H9 (cell line): ENCODE data around the gene ENTR1. TPM values are rescaled to one million over a fixed set of nuclear protein-coding genes. Genes with fewer than 3 reads are reported as not detected.

Source experiments
- DNase-seq: peaks from one replicate; pipeline ENCODE4 v3.0.0-alpha.2; 2017
- H2AFZ ChIP-seq: one replicate; pipeline ENCODE4 v1.6.1; 2013; ENCODE audit warnings: mild to moderate bottlenecking, low read length, control low read depth, moderate library complexity
- H2AK5ac ChIP-seq: 2 replicates; pipeline ENCODE4 v1.6.1; 2013; ENCODE audit warnings: low read length, control low read depth, mixed read lengths; ENCODE audit not compliant: insufficient read length
- H2BK120ac ChIP-seq: one replicate; pipeline ENCODE4 v1.6.1; 2013; ENCODE audit warnings: low read depth, mild to moderate bottlenecking, low read length, control low read depth, inconsistent platforms; ENCODE audit not compliant: poor library complexity, severe bottlenecking
- H2BK12ac ChIP-seq: 2 replicates; pipeline ENCODE4 v1.6.1; 2013; ENCODE audit warnings: low read length, control low read depth, mixed read lengths, low read depth; ENCODE audit not compliant: insufficient read length
- H2BK15ac ChIP-seq: 2 replicates; pipeline ENCODE4 v1.6.1; 2013; ENCODE audit warnings: low read depth, low read length, control low read depth
- H2BK20ac ChIP-seq: one replicate; pipeline ENCODE4 v1.6.1; 2013; ENCODE audit warnings: low read depth, mild to moderate bottlenecking, low read length, control low read depth, inconsistent platforms; ENCODE audit not compliant: poor library complexity, severe bottlenecking
- H2BK5ac ChIP-seq: 2 replicates; pipeline ENCODE4 v1.6.1; 2013; ENCODE audit warnings: low read length, control low read depth, mixed read lengths; ENCODE audit not compliant: insufficient read length
- H3K14ac ChIP-seq: 2 replicates; pipeline ENCODE4 v1.6.1; 2013; ENCODE audit warnings: low read length, control low read depth; ENCODE audit not compliant: insufficient read depth
- H3K18ac ChIP-seq: 2 replicates; pipeline ENCODE4 v1.6.1; 2013; ENCODE audit warnings: low read depth, mild to moderate bottlenecking, mixed read lengths, low read length, control low read depth; ENCODE audit not compliant: insufficient read length
- H3K23ac ChIP-seq: 2 replicates; pipeline ENCODE4 v1.6.1; 2013; ENCODE audit warnings: low read length, control low read depth, mixed read lengths, low read depth; ENCODE audit not compliant: insufficient read length
- H3K23me2 ChIP-seq: 2 replicates; pipeline ENCODE4 v1.6.1; 2013; ENCODE audit warnings: low read depth, mild to moderate bottlenecking, mixed read lengths, low read length, control low read depth; ENCODE audit not compliant: insufficient read length, poor library complexity, severe bottlenecking
- H3K27ac ChIP-seq: 2 replicates; pipeline ENCODE4 v1.5.1; 2013; ENCODE audit warnings: low read length, control low read depth, mixed read lengths, low read depth; ENCODE audit not compliant: insufficient read length
- H3K27me3 ChIP-seq: 2 replicates; pipeline ENCODE4 v1.6.1; 2013; ENCODE audit warnings: low read length, control low read depth, inconsistent platforms; ENCODE audit not compliant: insufficient read depth
- H3K4ac ChIP-seq: 2 replicates; pipeline ENCODE4 v1.6.1; 2013; ENCODE audit warnings: low read depth, mild to moderate bottlenecking, control low read depth, inconsistent platforms, low read length, moderate library complexity
- H3K4me1 ChIP-seq: 2 replicates; pipeline ENCODE4 v1.6.1; 2013; ENCODE audit warnings: low read length, control low read depth, inconsistent platforms; ENCODE audit not compliant: insufficient read depth
- H3K4me2 ChIP-seq: 2 replicates; pipeline ENCODE4 v1.6.1; 2013; ENCODE audit warnings: low read length, control low read depth, mixed read lengths; ENCODE audit not compliant: insufficient read length, insufficient read depth
- H3K56ac ChIP-seq: 2 replicates; pipeline ENCODE4 v1.6.1; 2013; ENCODE audit warnings: low read depth, mild to moderate bottlenecking, mixed read lengths, low read length, control low read depth; ENCODE audit not compliant: insufficient read length
- H3K79me1 ChIP-seq: 2 replicates; pipeline ENCODE4 v1.6.1; 2013; ENCODE audit warnings: low read depth, mild to moderate bottlenecking, moderate library complexity, low read length, control low read depth, inconsistent platforms; ENCODE audit not compliant: insufficient read depth, poor library complexity, severe bottlenecking
- H3K79me2 ChIP-seq: 2 replicates; pipeline ENCODE4 v1.6.1; 2013; ENCODE audit warnings: low read length, control low read depth, inconsistent platforms; ENCODE audit not compliant: insufficient read depth
- H3K9ac ChIP-seq: 2 replicates; pipeline ENCODE4 v1.6.1; 2013; ENCODE audit warnings: low read length, control low read depth, mixed read lengths; ENCODE audit not compliant: insufficient read length; ENCODE audit errors: extremely low read depth
- H3K9me3 ChIP-seq: one replicate; pipeline ENCODE4 v1.6.1; 2013; ENCODE audit warnings: low read depth, low read length, inconsistent platforms; ENCODE audit not compliant: control insufficient read depth
- H3T11ph ChIP-seq: one replicate; pipeline ENCODE4 v1.6.1; 2013; ENCODE audit warnings: mild to moderate bottlenecking, low read length, control low read depth, inconsistent platforms
- H4K20me1 ChIP-seq: one replicate; pipeline ENCODE4 v1.6.1; 2013; ENCODE audit not compliant: control insufficient read depth, insufficient read length, insufficient read depth
- H4K5ac ChIP-seq: 2 replicates; pipeline ENCODE4 v1.6.1; 2013; ENCODE audit warnings: low read depth, mild to moderate bottlenecking, mixed read lengths, low read length, control low read depth; ENCODE audit not compliant: insufficient read length
- H4K8ac ChIP-seq: replicated peaks from 2 replicates; pipeline ENCODE4 v1.6.1; 2013; ENCODE audit warnings: low read length, control low read depth, mixed read lengths, low read depth; ENCODE audit not compliant: insufficient read length
- H4K91ac ChIP-seq: 2 replicates; pipeline ENCODE4 v1.6.1; 2013; ENCODE audit warnings: low read depth, mild to moderate bottlenecking, moderate library complexity, mixed read lengths, low read length, control low read depth; ENCODE audit not compliant: insufficient read length
- H3K27ac Mint-ChIP-seq, 3 experiments: 2 replicates in 2 of 3; 3 replicates in 1 of 3; pipeline ENCODE4 v1.8.0; 2020 to 2021; ENCODE audit warnings: mixed read lengths in 3 of 3, mild to moderate bottlenecking in 1 of 3, moderate library complexity in 1 of 3
- H3K27me3 Mint-ChIP-seq: 2 replicates; pipeline ENCODE4 v1.8.0; 2021; ENCODE audit warnings: low read depth, mild to moderate bottlenecking, moderate library complexity, mixed read lengths
- H3K36me3 Mint-ChIP-seq, 3 experiments: 2 replicates in 2 of 3; 3 replicates in 1 of 3; pipeline ENCODE4 v1.8.0; 2020 to 2021; ENCODE audit warnings: low read depth in 3 of 3, mixed read lengths in 3 of 3; ENCODE audit not compliant: insufficient read depth in 1 of 3
- H3K4me1 Mint-ChIP-seq, 2 experiments: 2 replicates each; pipeline ENCODE4 v1.8.0; 2020; ENCODE audit warnings: mixed read lengths in 2 of 2
- H3K4me3 Mint-ChIP-seq, 2 experiments: 2 replicates in 1 of 2; 3 replicates in 1 of 2; pipeline ENCODE4 v1.8.0; 2020 to 2021; ENCODE audit warnings: mild to moderate bottlenecking in 2 of 2, mixed read lengths in 2 of 2, moderate library complexity in 1 of 2
- H3K9me3 Mint-ChIP-seq, 2 experiments: 2 replicates in 1 of 2; 3 replicates in 1 of 2; pipeline ENCODE4 v1.8.0; 2020; ENCODE audit warnings: mild to moderate bottlenecking in 2 of 2, mixed read lengths in 2 of 2, moderate library complexity in 1 of 2
- WGBS: extraction: QIAGEN DNeasy Blood & Tissue Kit; methylation state at CpG from one replicate; pipeline ENCODE4 v1.1.7; 2013; ENCODE audit warnings: missing lambda C conversion rate, low lambda C conversion rate, mixed read lengths; ENCODE audit not compliant: insufficient read length; ENCODE audit errors: extremely low coverage; 5-methylcytosine and 5-hydroxymethylcytosine counted together
- total RNA-seq: library from RNA; stranded (reverse); gene quantifications from 2 replicates; pipeline ENCODE4 v1.2.1, GENCODE V29; 2021
- TF ChIP-seq, protein P1 (sequence below): fragments of 200-600 bp; sonication (generic); conservative IDR thresholded peaks from 3 replicates; pipeline ENCODE4 v1.8.0; 2021; ENCODE audit warnings: antibody characterized with exemption, mild to moderate bottlenecking

The ENTR1 gene
- total RNA-seq, 1 experiment from 2014 or later = 108 TPM

DNA sequence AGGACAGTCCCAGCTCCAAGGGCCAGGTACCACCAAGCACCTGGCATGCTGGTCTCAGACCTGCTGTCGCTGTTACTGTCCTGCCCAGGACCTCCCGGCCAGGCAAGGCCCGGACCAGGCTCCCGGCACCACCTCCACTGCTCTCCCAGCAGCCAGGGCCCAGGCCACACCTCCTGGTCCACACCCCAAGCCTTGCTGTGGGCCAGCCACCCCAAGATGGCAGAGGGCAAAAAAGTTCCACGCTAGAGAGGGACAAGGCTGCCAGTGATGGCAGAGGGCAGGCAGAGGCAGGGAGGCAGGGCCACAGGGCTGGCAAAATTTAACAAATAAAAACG, 48.0 kb downstream of the ENTR1 start:
- no peaks in the 10 kb centered on the region for H3K9me3 Mint-ChIP-seq
- Histone ChIP-seq H2BK15ac (no peak overlapping the region), H3K14ac (no peak overlapping the region), H3K79me1 (no peaks in the 10 kb centered on the region), H3T11ph (no peak overlapping the region), H3K9ac (no peak overlapping the region), H3K4me2 (no peak overlapping the region), H3K4me1 (no peaks in the 10 kb centered on the region), H4K5ac (no peak overlapping the region), H3K9me3 (no peaks in the 10 kb centered on the region), H2BK20ac (no peak overlapping the region), H2AK5ac (no peak overlapping the region), H2AFZ (no peak overlapping the region), H3K18ac (no peak overlapping the region), H4K91ac (no peak overlapping the region), H3K56ac (no peak overlapping the region), H2BK5ac (no peak overlapping the region), H3K23ac (no peak overlapping the region), H3K4ac (no peak overlapping the region), H2BK120ac (no peak overlapping the region), H3K27me3 (no peaks in the 10 kb centered on the region), H4K8ac (no peak overlapping the region), H4K20me1 (no peaks in the 10 kb centered on the region), H3K79me2 (no peaks in the 10 kb centered on the region), H2BK12ac (no peak overlapping the region), H3K27ac (no peak overlapping the region), H3K23me2 (no peaks in the 10 kb centered on the region)
- TF ChIP-seq, protein P1, sequence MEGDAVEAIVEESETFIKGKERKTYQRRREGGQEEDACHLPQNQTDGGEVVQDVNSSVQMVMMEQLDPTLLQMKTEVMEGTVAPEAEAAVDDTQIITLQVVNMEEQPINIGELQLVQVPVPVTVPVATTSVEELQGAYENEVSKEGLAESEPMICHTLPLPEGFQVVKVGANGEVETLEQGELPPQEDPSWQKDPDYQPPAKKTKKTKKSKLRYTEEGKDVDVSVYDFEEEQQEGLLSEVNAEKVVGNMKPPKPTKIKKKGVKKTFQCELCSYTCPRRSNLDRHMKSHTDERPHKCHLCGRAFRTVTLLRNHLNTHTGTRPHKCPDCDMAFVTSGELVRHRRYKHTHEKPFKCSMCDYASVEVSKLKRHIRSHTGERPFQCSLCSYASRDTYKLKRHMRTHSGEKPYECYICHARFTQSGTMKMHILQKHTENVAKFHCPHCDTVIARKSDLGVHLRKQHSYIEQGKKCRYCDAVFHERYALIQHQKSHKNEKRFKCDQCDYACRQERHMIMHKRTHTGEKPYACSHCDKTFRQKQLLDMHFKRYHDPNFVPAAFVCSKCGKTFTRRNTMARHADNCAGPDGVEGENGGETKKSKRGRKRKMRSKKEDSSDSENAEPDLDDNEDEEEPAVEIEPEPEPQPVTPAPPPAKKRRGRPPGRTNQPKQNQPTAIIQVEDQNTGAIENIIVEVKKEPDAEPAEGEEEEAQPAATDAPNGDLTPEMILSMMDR = no peak
- peaks cover 1% of the 10 kb centered on the region; the same call in 1 of the 2 replicates for H3K27me3 Mint-ChIP-seq
- DNase-seq = no peak
- H3K27ac Mint-ChIP-seq = peak overlapping the region in 1 of 3 experiments; percentile 35; a peak in 1 of 7 replicates
- WGBS = no CpG with 5 or more reads among the region's 6 CpGs
- peaks cover 3 to 5% of the 10 kb centered on the region in 2 experiments; a peak in 1 of 4 replicates for H3K4me1 Mint-ChIP-seq
- peaks cover 0 to 10% (median 0%) of the 10 kb centered on the region in 3 experiments; a peak in 3 of 7 replicates for H3K36me3 Mint-ChIP-seq
- H3K4me3 Mint-ChIP-seq = peak overlapping the region; percentile 82 to 87; a peak in 4 of 5 replicates
